Thoracic aorta (tissue), 2 donors: ENCODE results near the gene ZBTB6. TPM values are rescaled to one million over a fixed set of nuclear protein-coding genes. Genes with fewer than 3 reads are reported as not detected.

Experiments
- ATAC-seq: fragments of 150-250 bp; one replicate; pipeline ENCODE4 v1.8.0; 2017; ENCODE audit warnings: low read depth; ENCODE audit not compliant: insufficient number of reproducible peaks, low FRiP score
- DNase-seq: peaks from one replicate; pipeline ENCODE4 v3.0.0-alpha.2; 2020; ENCODE audit warnings: low spot score
- H3K27ac ChIP-seq, 2 donors: fragments of 200-600 bp; sonication (generic); 1 replicate in 1 of 2; 2 replicates in 1 of 2; pipeline ENCODE4 v1.5.1; 2016; ENCODE audit warnings: mild to moderate bottlenecking in 2 of 2, moderate library complexity in 2 of 2
- H3K27me3 ChIP-seq: fragments of 200-600 bp; sonication (generic); replicated peaks from 2 replicates; pipeline ENCODE4 v1.6.0; 2016; ENCODE audit warnings: mild to moderate bottlenecking; ENCODE audit not compliant: insufficient read depth
- H3K36me3 ChIP-seq: fragments of 200-600 bp; sonication (generic); one replicate; pipeline ENCODE4 v1.5.1; 2016
- H3K4me1 ChIP-seq, 2 donors: fragments of 200-600 bp; sonication (generic); 1 replicate in 1 of 2; 2 replicates in 1 of 2; pipeline versions ENCODE4 v1.5.1 to v1.6.0; 2016; ENCODE audit warnings: low read depth in 2 of 2, mild to moderate bottlenecking in 1 of 2; ENCODE audit not compliant: control insufficient read depth in 1 of 2
- H3K4me3 ChIP-seq: fragments of 200-600 bp; sonication (generic); 2 replicates; pipeline ENCODE4 v1.5.1; 2016; ENCODE audit warnings: mild to moderate bottlenecking
- H3K9me3 ChIP-seq: fragments of 200-600 bp; sonication (generic); 2 replicates; pipeline ENCODE4 v1.5.1; 2016
- total RNA-seq, 2 donors: library from RNA; depleted of rRNA; stranded (reverse); fragments of >200 nt; gene quantifications; one replicate each; pipeline versions ENCODE4 v1.1.0 to v1.2.3, GENCODE V29; 2016
- TF ChIP-seq, protein P1 (sequence below): fragments of 200-600 bp; sonication (generic); IDR thresholded peaks from one replicate; pipeline ENCODE4 v1.5.1; 2019; ENCODE audit warnings: antibody characterized with exemption

ZBTB6 gene, protein sequence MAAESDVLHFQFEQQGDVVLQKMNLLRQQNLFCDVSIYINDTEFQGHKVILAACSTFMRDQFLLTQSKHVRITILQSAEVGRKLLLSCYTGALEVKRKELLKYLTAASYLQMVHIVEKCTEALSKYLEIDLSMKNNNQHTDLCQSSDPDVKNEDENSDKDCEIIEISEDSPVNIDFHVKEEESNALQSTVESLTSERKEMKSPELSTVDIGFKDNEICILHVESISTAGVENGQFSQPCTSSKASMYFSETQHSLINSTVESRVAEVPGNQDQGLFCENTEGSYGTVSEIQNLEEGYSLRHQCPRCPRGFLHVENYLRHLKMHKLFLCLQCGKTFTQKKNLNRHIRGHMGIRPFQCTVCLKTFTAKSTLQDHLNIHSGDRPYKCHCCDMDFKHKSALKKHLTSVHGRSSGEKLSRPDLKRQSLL
- total RNA-seq = 1 to 10 TPM; 6.2 to 8.0 TPM

DNA sequence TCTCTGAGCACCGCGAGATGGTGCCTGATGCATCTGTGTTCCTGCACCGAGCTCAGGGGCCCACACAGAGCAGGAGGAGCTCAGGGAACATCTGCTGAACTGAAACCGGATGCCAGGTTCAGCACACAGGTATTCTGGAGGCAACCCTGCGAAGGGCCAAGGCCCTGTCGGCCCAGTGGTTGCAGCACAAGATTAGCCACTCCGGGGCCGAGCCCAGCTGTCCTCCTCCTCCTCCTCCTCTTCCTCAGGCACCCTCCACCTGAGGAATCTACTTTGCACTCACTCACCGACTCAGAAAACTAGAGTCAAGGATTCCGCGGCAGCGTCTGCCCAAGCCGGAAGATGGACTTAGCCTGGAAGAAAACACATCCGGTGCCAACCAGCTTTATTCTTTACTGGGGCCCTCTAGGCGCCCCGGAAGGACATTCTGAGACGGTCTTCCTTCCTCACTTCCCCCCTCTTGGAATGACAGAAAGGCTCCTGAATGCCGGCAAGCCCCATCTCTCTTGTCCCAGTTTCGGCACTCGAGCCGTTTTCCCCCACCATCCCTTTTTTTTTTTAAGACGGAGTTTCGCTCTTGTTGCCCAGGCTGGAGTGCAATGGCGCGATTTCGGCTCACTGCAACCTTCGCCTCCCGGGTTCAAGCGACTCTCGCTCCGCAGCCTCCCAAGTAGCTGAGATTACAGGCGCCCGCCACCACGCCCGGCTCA lies at the start of gene ZBTB6:
Gene ZBTB6 (minus strand): TSS at position 360 of the 710 bp plus-strand sequence. CDS start 1,251 bp downstream, outside the sequence.
- no peaks in the 10 kb centered on the region for H3K9me3 ChIP-seq
- DNase-seq (peak; percentile 22), ATAC-seq (peak; percentile 79)

DNA sequence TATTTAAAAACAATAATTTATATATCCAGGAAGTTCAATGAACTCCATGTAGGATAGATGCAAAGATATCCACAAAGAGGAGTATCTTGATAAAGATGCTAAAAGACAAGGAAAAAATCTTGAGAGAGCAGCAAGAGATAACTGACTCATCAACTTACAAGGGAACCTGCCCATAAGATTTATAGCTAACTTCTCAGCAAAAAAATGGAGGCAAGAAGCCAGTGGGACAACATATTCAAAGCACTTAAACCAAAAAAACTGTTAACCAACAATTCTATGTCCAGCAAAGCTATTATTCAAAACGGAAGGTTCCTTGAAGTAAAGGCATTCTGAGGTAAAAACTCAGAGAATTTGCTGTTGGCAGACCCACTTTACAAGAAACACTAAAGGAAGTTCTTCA lies 48.0 kb upstream of the ZBTB6 start:
- no peak overlapping the region for H3K4me3 ChIP-seq
- H3K36me3 ChIP-seq = peaks cover 12% of the 10 kb centered on the region
- TF ChIP-seq, protein P1, sequence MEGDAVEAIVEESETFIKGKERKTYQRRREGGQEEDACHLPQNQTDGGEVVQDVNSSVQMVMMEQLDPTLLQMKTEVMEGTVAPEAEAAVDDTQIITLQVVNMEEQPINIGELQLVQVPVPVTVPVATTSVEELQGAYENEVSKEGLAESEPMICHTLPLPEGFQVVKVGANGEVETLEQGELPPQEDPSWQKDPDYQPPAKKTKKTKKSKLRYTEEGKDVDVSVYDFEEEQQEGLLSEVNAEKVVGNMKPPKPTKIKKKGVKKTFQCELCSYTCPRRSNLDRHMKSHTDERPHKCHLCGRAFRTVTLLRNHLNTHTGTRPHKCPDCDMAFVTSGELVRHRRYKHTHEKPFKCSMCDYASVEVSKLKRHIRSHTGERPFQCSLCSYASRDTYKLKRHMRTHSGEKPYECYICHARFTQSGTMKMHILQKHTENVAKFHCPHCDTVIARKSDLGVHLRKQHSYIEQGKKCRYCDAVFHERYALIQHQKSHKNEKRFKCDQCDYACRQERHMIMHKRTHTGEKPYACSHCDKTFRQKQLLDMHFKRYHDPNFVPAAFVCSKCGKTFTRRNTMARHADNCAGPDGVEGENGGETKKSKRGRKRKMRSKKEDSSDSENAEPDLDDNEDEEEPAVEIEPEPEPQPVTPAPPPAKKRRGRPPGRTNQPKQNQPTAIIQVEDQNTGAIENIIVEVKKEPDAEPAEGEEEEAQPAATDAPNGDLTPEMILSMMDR = no peak

More for the DNA sequence above, at the start of gene ZBTB6:
- Histone ChIP-seq H3K4me1 (peaks cover 4 to 15% of the 10 kb centered on the region in 2 donors), H3K27me3 (no peaks in the 10 kb centered on the region), H3K4me3 (peak within 1 kb of the TSS; percentile 76), H3K27ac (peak within 1 kb of the TSS; percentile 63 to 83), H3K36me3 (peaks cover 9% of the 10 kb centered on the region)
- TF ChIP-seq, protein P1 = no peak

DNA sequence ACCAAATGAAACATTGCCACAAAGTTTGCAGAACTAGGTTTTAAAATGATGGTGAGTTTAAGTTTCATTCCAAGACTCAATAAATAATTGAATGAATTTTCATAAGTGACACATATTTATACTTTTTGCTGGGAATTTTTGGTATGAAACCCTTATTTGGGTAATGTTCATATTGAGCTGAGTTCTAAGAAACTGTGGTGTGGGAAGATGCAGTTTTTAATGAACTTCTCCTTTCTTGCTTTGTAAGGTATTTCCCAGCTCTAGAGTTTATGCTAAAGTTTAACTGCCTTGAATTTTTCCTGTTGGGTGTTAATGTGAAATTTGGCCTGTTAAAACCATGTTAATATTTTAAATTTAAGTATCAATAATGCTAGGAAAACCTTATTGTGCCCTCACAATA lies 42.8 kb upstream of the ZBTB6 start:
- H3K4me3 ChIP-seq = no peak overlapping the region
- DNase-seq = no peak
- H3K36me3 ChIP-seq = peaks cover 4% of the 10 kb centered on the region
- H3K27ac ChIP-seq = no peak overlapping the region
- TF ChIP-seq, protein P1 = no peak
- ATAC-seq = no peak
- no peaks in the 10 kb centered on the region for H3K9me3 ChIP-seq
- peaks cover 23 to 37% of the 10 kb centered on the region in 2 donors for H3K4me1 ChIP-seq
- no peaks in the 10 kb centered on the region for H3K27me3 ChIP-seq

More for the DNA sequence above, 48.0 kb upstream of the ZBTB6 start:
- Histone ChIP-seq H3K9me3 (no peaks in the 10 kb centered on the region), H3K4me1 (peaks cover 5 to 14% of the 10 kb centered on the region in 2 donors), H3K27ac (no peak overlapping the region), H3K27me3 (no peaks in the 10 kb centered on the region)
- ATAC-seq (no peak), DNase-seq (no peak)

DNA sequence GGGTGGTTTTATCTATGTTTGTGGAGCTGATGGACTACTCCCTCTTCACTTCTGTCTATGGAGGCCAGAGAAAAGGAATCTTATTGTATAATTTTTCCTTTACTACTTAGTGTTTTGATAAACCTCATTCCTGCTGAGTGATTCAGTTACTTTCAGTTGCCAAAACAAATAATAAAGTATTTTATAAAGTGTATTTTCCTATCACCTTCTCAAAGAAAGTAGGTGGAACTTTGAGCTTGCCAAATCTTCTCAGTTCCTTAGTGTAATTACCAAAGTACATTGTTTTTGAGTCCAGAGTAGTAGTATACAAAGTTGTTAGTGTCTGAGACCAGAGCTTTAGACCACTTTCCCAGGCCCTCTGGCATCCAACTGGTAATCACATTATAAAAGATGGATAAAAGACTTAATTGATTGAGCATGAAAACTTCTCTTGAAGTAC lies 41.1 kb upstream of the ZBTB6 start:
- Histone ChIP-seq H3K27ac (peak overlapping the region in 1 of 2 donors; percentile 31), H3K36me3 (peaks cover 4% of the 10 kb centered on the region), H3K4me1 (peaks cover 23 to 37% of the 10 kb centered on the region in 2 donors), H3K9me3 (no peaks in the 10 kb centered on the region), H3K4me3 (no peak overlapping the region), H3K27me3 (no peaks in the 10 kb centered on the region)
- DNase-seq = no peak
- TF ChIP-seq, protein P1 = no peak
- ATAC-seq = no peak

DNA sequence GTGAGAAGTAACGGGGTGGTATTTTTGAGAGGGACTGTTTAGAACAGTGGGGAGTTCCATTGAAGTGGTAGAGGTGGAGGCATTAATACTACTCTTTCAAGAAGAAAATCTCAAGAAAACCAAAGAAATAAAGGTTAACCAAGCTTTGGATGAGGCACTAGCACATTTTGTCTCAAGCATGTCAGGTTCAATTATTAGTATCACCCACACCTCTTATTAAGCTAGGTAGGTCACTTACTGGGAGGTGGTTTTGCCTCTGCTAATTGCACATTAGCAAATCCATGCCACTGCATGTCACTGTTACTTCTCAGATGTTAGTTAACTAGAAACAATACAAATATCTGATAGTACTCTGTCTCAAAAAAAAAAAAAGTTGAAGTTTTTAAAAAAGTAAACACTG lies 37.9 kb upstream of the ZBTB6 start:
- Histone ChIP-seq H3K36me3 (no peaks in the 10 kb centered on the region), H3K4me3 (no peak overlapping the region)

More for the DNA sequence above, 37.9 kb upstream of the ZBTB6 start:
- DNase-seq (no peak), ATAC-seq (no peak)
- Histone ChIP-seq H3K27ac (no peak overlapping the region), H3K9me3 (no peaks in the 10 kb centered on the region), H3K4me1 (peaks cover 23 to 32% of the 10 kb centered on the region in 2 donors), H3K27me3 (no peaks in the 10 kb centered on the region)
- TF ChIP-seq, protein P1 = no peak
